ENCODE data around the gene RACGAP1. TPM values are rescaled to one million over a fixed set of nuclear protein-coding genes. Genes with fewer than 3 reads are reported as not detected.

Gene RACGAP1
- polyA plus RNA-seq, 1 of the 3 experiments (the other 2 are of a cell fraction): 21.5 TPM

GRCh38 chr12:49962861-49963765 is 62.2 kb downstream of the RACGAP1 start:
- H3K9ac ChIP-seq: no peak overlapping the region
- H3F3A ChIP-seq (replicated peaks; ENCODE audit: insufficient read depth): no peaks in the 10 kb centered on the region
- ChIA-PET POLR2A (no interaction called here), CTCF (interaction anchor here (1.0 to 20.3 kb wide), 6 partner anchors 17 to 212 kb away, joined by 3 to 1401 read pairs (median 61); partner anchors contain the start of gene ASIC1)
- no peaks in the 10 kb centered on the region for H3K9me3 ChIP-seq
- H3K9me2 ChIP-seq: no peaks in the 10 kb centered on the region
- peaks cover 18 to 19% of the 10 kb centered on the region in 2 experiments; a peak in 3 of 4 replicates for H3K4me1 ChIP-seq (ENCODE audit: control insufficient read depth in 1 of 2, insufficient read depth in 2 of 2, low read depth in 1 of 2, low read length in 1 of 2)
- H3K4me3 ChIP-seq (ENCODE audit: low read depth in 2 of 2, low read length in 1 of 2): no peak overlapping the region
- H2AFZ ChIP-seq (ENCODE audit: low read depth): no peak overlapping the region
- H3K36me3 ChIP-seq (replicated peaks in 1 of 2; ENCODE audit: control insufficient read depth in 1 of 2, insufficient read depth in 2 of 2, low read length in 1 of 2): no peaks in the 10 kb centered on the region
- no peaks in the 10 kb centered on the region for H3K79me2 ChIP-seq (ENCODE audit: insufficient read depth)
- TF ChIP-seq SIN3A (IDR thresholded peaks at IDR 0.05; ENCODE audit: borderline replicate concordance, low read depth, low read length) (no peak), FOXJ3 (CRISPR knock-in tag; IDR thresholded peaks at IDR 0.05) (no peak), TEAD4 (IDR thresholded peaks at IDR 0.05; ENCODE audit: borderline replicate concordance, insufficient read depth) (peak; percentile 30; the same call in 1 of the 2 replicates), FOXM1 (IDR thresholded peaks at IDR 0.05; ENCODE audit: low read depth) (no peak), RXRA (IDR thresholded peaks at IDR 0.05; ENCODE audit: borderline replicate concordance, low read depth) (no peak; the same call in 1 of the 2 replicates), TAF1 (IDR thresholded peaks at IDR 0.05; ENCODE audit: borderline replicate concordance, low read depth, low read length) (no peak), ZBTB33 (IDR thresholded peaks at IDR 0.05; ENCODE audit: borderline replicate concordance, low read depth) (no peak), POLR2AphosphoS5 (IDR thresholded peaks at IDR 0.05; ENCODE audit: low read depth, low read length) (no peak), NRF1 (IDR thresholded peaks at IDR 0.05; ENCODE audit: low read depth, low read length) (no peak), GATA2 (CRISPR knock-in tag; IDR thresholded peaks at IDR 0.05) (no peak), PBX3 (IDR thresholded peaks at IDR 0.05) (peak; percentile 91), FOSL2 (IDR thresholded peaks at IDR 0.05; ENCODE audit: borderline replicate concordance, low read depth) (peak; percentile 82; the same call in 1 of the 2 replicates), SMC3 (IDR thresholded peaks at IDR 0.05; ENCODE audit: low read depth, low read length) (no peak), TCF12 (IDR thresholded peaks at IDR 0.05) (peak; percentile 90), MXI1 (IDR thresholded peaks at IDR 0.05; ENCODE audit: low read depth, low read length) (no peak), USF2 (IDR thresholded peaks at IDR 0.05; ENCODE audit: borderline replicate concordance, low read depth, low read length) (no peak), MAX (IDR thresholded peaks at IDR 0.05; ENCODE audit: low read depth) (peak; percentile 81), EP300 (IDR thresholded peaks at IDR 0.05; ENCODE audit: borderline replicate concordance in 1 of 2, low read depth in 1 of 2, low read length in 1 of 2) (peak in 1 of 2 experiments; percentile 76; a peak in 1 of 4 replicates), YY1 (IDR thresholded peaks at IDR 0.05; ENCODE audit: low read depth) (no peak), NFIC (IDR thresholded peaks at IDR 0.05; ENCODE audit: borderline replicate concordance) (peak; percentile 99), CTCF (IDR thresholded peaks at IDR 0.05) (no peak)
- H4K20me1 ChIP-seq (ENCODE audit: insufficient read depth): no peaks in the 10 kb centered on the region
- no peak for DNase-seq
- peak overlapping the region; percentile 63; the same call in 1 of the 2 replicates for H3K4me2 ChIP-seq
- no peak overlapping the region for H3K27ac ChIP-seq (ENCODE audit: low read depth in 2 of 2, low read length in 1 of 2)
- 60% methylated on average over 19 of the region's 21 CpGs for WGBS (ENCODE audit: low lambda C conversion rate)
- no peaks in the 10 kb centered on the region for H3K27me3 ChIP-seq (ENCODE audit: insufficient read depth)
